HG02870 (cell line): ENCODE measurements around the gene JADE2.
A peak's percentile ranks its signal among the peaks of the same experiment; 100 is the strongest.
"Not testable (repeated sequence)": the region's sequence is repeated elsewhere in the genome, so short reads cannot be mapped to it uniquely, and the experiment has no call there.

Experiments used
- ATAC-seq: cut with Tn5 transposase; IDR thresholded peaks from one replicate; pipeline ENCODE4 v1.9.1; 2021; ENCODE audit warnings: mild to moderate bottlenecking, moderate library complexity; ENCODE audit not compliant: unreplicated experiment

JADE2 gene

DNA sequence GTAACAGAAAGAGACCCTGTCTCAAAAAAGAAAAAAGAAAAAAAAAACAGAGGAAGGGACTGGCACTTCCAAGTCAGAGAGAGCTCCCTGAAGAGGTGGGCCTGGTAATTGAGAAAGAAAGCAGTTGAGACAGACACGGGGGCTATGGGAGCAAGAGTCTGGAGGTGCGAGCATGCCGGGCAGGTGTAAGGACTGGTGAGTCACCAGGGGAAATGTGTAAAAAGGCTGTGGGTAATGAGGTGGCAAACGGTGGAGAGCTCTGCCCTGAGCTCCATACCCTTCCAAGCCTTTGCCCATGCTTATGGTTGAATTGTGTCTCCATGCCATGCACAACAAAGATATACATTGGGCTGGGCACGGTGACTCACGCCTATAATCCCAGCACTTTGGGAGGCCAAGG, 18.0 kb upstream of the JADE2 start:
- no peak for ATAC-seq

DNA sequence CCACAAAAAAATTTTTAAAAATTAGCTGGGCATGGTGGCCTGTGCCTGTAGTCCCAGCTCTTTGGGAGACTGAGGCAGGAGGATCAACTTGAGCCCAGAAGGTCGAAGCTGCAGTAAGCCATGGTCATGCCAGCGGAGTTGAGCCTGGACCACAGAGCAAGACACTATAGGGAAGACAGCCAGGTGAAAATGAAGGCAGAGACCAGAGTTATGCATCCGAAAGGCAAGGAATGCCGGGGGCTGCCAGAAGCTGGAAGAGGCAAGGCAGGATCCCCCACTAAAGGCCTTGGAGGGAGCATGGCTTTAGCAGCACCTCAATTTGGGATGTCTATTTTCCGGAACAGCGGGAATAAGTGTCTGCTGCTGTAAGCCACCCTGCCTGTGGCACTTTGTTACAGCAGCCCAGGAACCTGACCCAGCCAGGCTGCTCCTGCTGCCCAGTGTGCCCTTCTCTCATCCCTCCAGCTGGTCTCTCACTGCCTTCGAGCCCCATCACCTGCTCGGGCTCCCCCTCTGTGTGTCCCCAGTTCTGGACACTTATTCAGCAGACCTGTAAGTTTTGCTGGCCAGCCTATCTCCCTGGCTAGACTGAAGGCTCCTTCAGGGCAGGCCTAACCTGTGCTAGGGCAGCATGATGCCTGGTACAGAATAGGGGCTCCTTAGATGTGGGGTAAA, 16.8 kb upstream of the JADE2 start:
- no peak for ATAC-seq

DNA sequence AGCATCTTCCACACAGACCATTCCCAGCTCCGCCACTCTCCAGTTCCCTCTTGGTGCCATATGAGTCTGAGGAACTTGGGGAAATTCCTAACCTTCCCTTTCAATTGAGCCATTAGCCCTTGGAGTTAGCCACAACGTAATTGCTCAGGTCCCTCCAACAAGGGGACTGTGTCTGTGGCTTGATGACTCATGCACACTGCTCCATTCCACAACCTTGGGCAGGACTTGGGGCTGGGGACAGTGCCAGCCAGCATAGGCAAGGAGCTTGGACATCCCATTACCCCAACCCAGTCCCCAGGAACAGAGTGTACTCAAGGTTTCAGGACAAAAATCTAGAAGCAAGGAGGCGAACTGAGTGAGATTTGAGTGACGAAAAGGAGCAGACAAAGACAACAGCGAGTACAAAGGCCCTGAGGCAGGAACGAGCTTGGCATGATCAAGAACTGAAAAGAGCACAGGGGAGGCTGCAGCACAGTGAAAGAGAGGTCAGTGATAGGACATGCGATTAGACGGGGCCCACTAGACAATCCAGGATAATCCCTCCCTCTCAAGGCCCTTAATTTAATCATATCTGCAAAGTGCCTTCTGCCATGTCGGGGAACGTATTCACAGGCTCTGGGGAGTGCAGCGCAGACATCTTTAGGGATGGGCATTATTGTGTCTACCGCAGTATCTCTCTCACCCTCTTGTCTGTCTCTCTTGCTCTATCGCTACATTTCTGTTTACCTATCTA, 16.0 kb upstream of the JADE2 start:
- ATAC-seq: no peak

DNA sequence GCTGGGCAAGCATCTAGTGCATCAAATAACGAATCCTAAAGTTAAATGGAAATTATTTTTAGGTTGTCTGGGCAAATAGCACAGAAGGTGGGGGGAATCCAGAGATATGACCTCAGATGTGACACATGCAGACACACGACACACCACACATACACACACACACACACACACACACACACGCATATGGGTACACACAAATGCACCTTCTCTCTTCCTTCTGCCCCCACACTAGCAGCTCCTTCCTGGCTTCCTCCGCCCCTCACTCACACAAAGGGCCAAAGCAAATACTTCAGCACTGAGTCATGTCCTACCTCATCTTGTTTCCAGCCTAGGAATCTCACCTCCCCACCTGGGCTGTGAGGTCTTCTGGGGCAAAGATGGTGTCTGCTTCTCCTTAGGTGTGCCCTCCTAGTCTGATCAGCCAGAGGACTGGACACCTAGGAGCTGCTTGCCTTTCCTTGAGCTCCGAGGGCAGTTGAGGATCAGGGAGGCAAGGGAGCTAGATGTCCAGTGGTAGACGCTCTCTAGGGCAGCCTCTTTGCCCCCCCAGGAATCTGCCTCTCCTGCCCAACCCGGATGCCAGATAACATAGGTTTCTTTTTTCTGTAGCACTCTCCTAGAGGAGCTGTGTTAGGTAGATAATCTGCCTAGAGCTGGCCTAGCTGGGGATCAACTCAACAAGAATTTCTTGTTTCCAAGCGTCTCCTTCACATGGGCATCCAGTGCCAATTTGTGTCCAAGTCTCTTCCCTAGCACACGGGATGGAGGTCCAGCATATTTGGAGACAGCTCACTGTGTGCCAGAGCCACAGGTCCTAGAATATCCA, 14.3 kb upstream of the JADE2 start:
- ATAC-seq: no peak

DNA sequence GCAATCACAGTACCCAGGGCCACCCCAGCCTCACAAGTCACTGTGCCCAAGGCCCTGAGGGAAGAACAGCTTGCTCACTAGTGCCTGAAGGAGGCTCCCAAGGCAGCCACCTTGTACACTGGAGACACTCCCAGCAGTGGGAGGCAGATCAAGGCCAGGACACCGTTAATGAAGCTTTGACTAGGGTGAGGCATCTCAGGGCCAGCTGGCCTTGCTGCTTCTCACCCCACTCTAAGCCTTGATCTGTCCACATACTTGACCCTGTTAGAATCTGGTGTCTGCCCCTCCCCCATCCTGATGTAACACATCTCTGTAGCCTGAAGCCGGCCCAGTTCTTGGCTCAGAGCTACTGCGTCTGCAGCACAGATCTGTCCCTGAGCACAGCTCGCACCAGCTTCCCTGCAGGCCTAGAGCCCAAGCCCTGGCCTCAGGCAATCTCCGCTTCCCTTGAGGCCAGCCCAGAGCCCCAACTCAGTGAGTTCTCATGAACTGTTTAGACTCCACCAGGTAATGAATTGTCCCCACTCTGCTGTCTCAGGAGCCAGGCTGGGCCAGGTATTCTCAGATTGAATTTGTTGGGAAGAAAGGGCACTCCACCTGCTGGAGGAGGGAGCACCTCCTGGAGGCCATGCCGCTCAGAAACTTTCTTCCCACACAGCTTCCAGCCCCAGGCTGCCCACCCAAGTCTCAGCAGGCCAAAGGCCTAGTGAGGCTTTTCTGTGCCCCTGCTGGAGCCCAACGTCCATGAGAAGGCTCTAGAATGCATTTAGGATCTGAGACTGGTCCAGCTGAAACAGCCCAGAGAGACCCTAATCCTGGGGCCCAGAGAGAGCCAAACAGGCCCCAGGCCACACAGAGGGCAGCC, 13.4 kb upstream of the JADE2 start:
- ATAC-seq: no peak

DNA sequence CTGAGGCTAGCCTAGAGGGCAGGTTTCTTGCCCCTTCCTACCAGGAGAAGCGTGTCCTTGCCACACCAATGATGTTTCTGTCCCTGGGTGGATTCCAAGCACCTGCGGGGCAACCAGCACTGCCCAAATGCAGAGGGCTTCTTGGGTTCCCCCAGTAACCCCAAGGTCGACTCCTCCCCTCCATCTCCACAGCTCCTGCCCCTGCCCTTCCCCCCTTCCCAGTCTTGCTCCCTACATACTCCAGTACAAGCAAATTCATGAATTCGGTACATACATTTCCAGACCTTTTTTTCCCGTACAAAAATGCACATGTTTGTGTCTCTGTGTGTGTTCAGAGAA, 12.8 kb upstream of the JADE2 start:
- no peak for ATAC-seq

DNA sequence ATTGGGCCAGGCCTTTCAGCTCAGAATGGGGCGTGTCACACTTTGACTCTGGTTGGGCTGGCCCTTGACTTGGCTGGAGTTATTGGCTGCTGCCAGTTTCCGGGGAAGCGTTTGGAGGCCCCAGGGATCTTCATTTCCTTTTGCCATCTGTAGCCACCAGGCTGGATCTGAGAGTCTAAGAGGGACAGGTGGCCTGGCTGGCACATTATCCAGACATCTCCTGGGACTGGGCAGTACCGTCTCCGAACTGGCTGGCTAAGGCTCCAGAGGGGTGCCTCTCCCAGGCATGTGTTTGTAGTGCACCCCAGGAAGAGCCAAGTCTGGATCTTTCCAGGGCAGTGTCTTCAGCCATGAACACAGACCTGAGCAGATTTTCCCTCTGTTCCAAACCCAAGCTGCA, 9.7 kb upstream of the JADE2 start:
- no peak for ATAC-seq

DNA sequence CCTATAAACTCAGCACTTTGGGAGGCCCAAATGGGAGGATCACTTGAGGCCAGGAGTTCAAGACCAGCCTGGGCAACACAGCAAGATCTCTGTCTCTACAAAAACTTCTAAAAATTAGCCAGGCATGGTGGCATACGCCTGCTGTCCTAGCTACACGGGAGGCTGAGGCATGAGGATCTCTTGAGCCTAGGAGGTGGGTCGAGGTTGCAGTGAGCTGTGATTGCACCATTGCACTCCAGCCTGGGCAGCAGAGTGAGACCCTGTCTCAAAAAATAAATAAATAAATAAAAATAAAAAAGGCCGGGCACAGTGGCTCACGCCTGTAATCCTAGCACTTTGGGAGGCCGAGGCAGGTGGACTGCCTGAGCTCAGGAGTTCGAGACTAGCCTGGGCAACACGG, 8.5 kb upstream of the JADE2 start:
- ATAC-seq: not testable (repeated sequence)

DNA sequence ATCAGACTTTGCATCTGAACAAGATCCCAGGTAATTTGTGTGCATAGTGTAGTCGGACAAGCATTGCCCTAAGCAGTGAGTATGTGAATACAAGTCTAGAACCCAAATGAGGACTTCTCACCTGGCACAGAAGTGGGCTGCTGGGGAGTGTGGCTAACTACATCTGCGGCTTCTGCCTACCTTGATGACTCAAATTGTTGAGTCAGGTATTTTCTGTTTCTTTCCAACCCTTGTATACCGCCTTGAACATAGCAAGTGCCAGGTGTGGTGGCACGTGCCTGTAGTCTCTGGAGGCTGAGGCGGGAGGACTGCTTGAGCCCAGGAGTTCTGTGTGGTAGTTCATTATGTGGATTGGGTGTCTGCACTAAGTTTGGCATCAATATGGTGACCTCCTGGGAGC, 7.9 kb upstream of the JADE2 start:
- no peak for ATAC-seq

DNA sequence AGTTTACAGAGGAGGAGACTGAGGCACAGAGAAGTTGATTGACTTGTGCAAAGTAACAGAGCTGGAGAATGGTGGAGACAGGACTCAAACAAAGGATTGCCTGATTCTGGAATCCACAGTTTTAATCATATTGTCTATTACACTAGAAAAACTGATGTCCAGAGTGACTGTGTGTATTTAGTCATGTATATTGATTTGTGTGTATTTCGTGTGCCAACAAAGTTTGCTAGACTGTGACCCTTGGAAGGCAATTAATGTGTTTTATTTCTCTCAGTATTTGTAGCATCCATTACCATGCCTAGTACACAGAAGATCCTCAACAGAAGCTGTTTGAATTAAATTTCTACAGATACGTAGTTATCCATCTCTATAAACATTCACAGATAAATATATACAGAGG, 5.5 kb upstream of the JADE2 start:
- ATAC-seq: no peak

DNA sequence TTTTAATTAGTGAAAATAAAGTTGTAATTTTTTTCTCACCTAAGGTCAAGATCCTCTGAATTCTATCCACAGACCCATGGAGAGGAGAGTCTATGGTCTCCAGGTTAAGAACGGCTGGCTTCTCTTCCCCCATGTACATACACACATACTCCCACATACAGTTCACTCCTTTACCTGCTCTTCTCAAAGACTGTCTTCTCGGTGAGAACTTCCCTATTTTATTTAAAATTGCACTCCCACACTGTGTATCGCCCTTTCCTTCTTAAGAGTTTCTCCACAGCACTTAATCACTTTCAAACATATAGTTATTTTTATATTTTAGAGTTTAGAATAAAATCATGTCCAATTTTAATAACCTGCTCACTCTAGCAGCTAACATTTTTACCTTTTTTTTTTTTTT, 3.6 kb upstream of the JADE2 start:
- no peak for ATAC-seq

DNA sequence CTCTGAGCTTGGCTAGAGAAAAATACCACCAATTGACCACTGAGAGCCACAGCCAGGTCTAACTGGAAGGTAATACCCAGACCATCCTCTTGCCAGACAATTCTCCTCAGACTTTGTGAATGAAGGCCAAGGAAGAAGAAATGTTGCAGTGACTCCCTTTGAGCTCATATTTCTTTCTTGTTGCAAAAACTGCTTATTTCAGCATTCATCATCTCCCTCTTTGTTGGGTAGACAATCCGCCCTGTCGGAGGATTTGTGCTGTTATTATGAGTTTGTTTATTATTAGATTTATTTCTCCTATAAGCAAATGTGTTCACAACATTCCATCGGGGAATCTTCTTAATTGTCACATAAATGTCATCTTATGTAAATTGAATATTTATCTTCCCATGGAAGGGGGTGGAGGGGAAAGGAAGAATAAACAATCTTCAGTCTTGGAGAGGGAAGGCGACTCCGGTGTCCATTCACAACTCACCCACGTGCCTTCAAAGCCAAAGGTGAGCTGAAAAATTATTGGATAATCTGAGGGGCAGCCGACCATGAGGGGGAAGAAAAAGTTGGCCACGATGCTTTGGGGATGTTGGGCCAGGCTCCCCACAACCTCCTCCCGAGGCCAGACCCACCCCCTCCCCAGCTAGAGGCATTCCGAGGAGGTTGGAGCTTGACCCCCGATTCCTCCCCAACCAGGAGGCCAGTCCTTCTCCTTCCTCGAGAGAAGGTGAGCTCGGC, 1.8 kb upstream of the JADE2 start:
- no peak for ATAC-seq

DNA sequence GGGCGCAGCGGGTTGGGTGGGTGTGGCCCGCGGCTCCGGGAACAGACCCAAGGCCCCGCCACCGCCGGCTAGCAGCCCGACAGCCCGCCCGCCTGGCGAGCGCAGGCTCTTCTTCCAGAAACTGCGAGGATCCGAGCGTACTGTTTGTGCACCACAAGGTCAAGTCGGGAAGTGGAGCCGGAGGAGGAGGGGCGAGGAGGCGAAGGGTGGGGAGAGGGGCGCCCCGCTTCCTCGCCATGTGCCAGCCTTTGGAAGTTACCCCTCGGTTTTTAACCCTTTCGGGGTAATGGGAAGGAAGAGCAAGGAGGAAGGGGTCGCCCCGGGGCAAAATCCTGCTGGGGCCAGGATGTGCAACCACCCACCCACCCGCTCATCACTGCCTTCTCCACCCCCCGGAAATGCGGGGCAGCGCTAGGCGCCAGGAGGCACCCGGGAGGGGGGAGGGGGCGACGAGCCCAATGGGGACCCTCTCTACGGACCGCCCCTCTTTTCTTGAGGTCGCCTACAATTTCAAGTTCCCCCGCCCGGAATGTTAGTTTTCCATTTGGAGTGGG, 1.1 kb upstream of the JADE2 start:
- no peak for ATAC-seq

DNA sequence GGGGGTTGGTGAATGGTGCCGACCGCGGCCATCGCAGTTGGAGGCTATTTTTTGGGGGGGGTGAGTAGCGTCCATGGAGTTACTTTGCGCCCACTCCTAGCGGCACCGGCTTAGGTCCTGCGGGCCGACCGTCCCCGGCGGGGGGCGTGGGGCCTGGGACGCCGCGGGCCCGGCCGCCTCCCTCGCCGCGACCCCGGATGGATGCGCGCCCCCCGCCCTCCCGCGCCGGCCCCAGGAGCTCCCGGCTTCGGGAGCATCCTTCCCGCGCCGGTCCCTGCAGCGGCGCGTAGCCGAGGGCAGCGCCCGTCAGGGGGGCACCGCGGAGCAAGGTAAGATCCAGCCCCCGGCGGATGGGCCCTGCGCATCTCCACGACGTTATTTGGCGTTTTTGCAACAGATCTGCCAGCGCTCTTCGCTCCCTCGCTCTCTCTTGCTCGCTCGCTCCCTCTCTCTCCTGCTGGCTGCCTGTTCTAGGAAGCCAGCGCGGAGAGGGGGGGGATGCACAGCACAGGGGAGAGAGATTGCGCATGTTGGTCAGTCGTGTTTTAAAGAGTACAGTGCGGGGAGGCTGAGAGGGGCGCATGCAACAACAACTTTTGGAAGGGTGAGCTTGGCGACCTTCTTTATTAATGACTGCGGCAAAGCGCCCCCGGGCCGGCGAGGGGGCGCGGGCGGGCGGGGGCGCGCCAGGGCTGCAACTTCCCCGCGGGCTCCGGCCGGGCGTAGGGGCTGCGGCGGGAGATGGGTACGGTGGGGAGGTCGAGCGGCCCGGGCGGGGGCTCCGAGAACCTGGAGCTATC, 413 bp downstream of the JADE2 start:
- ATAC-seq: peak; percentile 3

DNA sequence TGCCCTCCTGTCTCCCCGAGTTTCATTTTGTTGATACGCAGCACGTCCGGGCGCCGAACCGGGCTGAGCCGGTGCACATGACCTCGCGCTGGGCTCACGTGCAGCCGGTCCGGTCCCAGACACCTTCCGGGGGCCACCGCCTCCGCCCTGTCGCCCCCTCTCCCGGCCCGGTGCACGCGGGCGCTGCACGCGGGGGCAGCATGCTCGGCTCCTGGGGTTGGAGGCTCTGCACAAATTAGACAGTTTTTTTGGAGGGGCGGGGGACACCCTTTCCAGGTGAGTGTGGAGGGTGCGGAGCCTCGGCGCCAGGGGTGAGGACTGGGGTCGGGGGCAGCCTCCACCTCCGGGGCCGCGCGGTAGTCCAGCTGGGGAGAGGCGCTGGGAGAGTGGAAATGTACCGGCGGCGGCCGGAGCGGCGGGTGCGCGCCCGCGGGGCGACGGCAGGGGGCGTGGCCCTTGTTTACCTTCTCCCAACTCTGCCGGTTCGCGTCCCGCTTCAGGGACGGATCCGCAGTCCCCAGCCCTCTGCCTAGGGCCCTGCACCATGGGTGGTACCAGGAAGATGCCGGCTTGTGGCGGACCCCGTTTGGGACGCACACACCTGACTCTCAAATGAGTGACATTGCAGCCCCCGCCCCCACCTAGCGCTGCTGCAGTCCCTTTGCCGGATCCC, 1.1 kb downstream of the JADE2 start:
- peak; percentile 16 for ATAC-seq

DNA sequence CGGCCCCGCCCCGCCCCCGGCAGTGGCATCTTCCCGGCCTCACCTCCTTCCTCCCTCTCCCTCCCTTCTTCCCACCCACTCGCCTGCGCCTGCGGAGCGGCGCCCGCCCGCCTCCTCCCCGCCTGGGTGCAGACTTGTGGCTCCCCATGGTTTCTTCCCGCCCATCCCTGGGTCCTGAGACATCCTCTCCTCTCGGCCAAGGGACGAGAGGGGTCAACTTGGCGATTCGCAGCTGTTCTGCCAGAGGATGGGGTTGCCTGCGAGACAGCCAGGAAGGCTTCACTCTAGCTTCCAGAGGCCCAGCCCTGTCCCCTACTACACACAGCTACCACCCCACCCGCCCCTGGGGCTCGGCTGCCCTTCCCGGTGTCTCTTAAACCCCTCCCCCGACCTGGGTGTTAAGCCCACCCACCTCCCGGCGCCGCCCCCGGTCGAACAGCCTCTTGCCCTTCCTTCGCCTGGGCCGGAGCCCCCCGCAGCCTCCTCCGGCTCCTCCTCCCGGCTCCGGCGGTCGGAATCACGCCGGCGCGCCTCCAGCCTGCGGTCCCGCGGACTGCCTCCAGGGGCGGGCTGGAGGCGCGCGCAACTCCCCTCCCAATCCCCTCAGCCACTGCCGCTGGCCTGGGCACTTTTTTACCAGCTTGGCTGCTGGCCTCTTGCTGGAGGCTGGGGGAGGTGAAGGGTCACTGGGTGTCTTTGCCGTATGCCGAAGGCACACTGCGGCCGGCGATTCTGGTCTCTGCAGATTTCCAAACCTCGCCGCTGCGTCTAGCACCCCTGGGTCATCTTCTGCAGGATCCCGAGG, 1.9 kb downstream of the JADE2 start:
- ATAC-seq: peak; percentile 33

DNA sequence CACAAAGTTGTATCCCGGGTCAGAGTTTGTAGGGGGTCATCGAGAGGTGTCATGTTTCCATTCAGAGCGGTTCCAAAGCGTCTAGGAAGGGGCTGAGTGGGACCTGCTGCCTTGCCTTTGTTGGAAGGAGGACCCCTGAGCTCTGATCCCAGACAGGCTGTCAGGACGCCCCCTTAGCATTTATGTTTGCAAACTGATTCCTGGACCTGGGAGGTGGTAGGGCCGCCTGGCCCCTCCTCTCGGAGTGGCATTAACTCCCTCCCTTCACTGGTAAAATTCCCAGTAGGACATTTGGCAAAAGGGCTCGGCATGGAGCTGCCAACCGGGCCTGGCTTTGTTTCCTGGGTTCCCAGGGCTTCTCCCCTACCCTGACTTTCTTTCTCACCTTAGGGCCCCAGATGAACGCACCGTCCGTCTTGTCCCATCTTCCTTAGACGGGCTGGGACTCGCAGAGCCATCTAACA, 2.5 kb downstream of the JADE2 start:
- ATAC-seq: no peak

DNA sequence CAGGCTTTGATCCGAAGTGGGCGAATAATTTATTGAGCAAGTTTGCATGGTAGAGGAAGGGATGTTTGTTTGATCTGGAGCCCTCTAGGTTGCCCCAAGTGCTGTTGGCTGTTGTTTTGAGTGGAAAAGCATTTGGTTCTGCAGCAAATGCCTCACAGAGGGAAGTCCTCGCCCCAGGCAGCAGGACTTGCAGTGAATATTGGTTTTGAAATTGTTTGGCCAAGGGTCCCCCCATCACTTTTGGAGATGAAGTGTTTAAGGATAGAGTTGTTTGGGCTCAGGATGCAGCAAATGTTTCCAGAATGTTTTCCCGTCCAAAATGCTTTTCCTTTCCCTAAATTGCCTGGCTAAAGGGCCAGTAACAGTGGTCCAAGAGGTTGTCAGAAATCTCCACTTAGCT, 3.1 kb downstream of the JADE2 start:
- ATAC-seq: no peak
